Measurements from ENCODE around the gene NLGN4X.

NLGN4X gene

DNA sequence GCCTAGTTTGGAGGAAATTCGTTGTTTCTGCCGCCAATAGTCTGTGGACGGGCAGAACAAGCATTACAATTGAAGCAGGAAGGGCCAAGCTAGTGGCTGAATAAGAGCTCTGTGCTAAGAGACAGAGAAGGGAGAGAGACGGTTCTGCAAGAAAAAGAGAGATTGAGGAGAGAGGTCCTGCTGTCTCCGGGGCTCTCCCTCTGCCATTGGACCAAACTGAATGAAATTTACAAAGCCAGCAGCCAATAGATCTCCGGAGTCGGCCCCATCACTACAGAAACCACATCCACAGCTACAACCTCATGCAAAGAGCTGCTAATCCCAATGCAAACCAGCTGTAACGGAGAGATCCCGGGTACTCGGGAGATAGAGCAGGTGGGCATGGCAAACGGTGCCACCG lies at the start of gene NLGN4X:
NLGN4X (minus strand) TSS at position 148 of the 400 bp plus-strand sequence. CDS start 77,401 bp downstream, outside the sequence.
- no peak for DNase-seq (ENCODE audit: low read depth, low spot score)

DNA sequence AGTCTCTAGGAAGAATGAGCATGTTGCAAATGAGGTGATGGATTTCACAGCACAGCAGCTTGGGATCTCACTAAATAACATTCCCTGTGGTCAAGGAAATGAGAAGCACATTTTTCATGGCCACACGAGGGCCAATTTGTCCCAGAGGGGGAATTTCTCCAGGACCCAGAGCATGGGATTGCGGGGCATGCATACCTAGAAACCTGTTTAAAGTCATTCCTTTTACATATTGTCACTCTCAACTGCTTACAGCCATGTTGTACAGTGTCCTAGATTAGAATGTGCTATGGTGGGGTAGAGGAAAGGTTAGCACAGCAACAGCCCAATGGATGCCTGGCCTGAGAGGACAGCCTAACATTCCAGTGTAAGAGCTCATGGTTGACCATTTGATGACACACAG lies 37.4 kb upstream of the NLGN4X start:
- no peak for DNase-seq (ENCODE audit: low read depth, low spot score)

DNA sequence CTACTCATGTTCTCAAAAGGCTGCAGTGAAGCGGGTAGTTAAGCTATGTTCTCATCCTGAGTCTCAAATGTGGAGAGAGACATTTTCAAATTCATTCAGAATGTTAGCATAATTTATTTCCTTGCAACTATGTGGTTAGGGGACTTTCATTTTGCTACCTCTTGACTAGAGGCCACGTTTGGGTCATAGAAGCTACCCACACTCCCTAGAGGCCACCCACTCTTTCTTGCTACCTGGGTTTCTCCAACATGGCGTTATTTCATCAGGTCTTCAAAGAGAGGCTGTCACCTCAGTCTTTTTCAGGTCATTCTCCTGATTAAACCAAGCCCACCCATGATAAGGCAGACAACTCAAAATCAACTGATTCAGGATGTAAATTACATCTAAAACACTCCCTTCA lies 34.3 kb upstream of the NLGN4X start:
- no peak for DNase-seq (ENCODE audit: low read depth, low spot score)

DNA sequence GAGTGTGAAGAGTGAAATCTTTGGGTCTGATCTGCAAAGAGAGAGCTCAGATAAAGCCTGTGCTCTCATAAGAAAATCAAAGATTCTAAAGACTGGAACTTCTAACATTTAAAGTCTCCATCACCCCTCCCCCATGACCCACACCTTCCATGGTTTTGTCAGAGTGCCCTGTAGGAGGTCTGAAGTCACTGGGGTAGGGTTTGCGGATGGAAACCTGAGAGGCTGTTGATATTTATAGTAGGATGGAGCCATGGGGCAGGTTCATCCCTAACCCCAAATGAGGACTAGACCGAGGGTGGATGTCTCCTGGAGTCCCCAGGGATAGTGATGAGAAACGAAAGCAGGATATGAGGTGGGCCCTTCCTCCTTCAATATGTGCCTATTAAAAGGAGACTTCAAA lies 28.4 kb upstream of the NLGN4X start:
- DNase-seq (ENCODE audit: low read depth, low spot score): no peak

DNA sequence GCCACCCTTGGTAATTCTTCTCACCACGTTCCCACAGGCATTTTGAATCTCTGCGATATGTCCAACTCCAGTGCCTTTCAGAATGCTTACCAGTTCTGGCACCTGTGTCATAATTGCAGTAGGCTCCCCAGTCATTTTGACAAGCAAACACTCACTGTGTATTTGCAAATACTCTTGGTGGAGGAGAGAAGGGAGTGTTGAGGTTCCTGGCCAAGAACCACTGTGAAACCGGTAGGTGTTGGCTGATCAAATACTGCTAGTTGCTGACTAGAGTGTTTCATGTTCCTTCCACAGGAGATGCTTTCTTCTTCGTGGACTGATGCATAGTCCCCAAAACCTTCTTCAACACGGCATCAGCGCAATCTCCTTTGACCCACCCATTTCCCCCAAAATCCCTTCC lies 16.0 kb upstream of the NLGN4X start:
- DNase-seq (ENCODE audit: low read depth, low spot score): no peak

DNA sequence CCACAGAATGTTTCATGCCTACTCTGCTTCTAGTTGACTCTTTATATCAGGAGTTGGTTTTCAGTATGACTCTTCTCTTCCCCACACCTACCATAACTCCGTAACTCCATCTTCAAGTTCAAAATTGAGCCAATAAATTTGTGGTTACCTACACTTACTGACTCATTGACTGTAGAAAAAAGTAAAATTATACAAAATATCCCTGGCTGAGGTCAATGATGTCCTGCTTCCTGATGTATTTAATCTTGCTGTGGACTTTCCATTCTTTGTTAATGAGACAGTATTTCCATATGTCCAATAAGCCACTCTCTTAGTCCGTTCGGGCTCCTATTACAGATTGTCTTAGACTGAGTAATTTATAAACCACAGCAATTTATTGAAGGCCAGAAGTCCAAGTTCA lies 9.9 kb upstream of the NLGN4X start:
- DNase-seq (ENCODE audit: low read depth, low spot score): no peak

DNA sequence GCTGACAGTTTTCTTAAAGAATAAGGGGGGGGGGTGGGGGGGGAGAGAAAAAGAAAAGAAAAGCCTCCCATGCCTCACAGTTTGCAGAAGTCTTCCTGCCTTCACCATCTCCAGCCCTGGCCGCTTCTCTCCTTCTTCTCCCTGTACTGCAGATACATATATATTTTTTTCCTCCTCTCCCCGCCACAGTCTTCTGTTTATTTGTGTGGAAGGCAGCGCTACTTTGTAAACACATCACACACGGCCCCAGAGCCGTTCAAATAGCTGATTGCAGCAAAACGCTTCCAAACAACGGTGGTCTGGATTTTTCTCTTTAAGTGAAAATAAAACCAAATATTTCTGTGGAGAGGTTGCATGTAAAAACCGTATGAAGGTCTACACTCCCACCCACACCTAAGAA lies 732 bp downstream of the NLGN4X start:
- DNase-seq (ENCODE audit: low read depth, low spot score): no peak

DNA sequence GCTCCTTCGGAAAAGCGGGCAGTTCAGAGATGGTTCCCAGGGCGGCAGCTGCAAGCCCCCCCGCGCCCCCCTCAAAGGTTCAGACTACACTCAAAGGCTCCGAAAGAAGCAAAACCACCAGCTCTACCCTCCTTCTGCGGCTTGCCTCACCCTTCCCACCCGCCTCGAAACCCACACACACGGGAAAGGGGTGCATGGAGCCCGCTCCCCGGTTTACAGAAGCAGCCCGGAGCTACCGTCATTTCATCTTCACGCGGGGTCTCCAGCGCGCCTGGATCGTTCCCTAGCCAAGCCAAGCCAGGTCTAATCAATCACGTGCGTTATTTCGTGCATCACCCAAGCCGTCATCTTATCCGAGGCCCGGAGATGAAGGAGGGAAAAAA lies 1.2 kb downstream of the NLGN4X start:
- DNase-seq (ENCODE audit: low read depth, low spot score): no peak

DNA sequence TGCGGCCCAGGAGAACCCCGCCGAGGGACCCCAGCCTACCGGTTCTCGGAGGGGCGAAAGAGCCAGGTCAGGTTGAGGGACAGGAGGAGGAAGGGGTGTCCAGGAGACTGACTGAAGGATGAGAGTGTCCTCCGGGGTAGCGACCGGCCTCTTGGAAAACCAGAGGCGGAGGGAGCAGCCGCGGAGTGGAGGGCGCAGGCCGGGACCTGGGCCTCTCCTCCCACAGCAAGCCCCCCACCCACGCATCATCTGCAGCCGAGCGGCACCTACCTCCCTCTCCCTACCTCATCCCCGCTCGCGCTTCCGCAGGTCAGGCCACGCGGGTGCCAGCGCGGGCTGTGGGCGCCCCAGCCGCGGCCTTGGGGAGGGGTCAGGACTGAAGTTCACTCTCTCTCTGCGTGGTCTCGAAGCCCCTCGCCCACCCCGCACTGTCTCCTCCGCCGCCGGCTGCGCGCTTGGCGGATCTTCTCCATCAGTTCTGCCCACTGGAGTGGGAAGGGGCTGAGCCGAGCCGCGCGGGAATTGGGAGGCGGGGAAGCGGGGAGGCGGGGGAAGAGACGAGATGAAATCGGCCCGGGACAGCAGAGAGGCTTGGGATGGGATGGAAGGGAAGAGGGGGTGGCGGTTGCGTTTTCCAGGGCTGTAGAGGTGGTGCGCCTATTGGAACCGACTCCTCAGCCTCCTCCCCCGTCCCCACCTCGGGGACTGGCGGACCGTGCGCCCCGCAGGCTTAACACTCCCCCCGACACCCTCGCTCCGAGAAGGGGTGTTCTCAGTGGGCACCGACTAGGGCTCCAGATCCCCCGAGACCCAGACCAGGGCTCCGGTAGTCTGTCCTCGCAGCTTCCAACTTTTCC lies 1.8 kb downstream of the NLGN4X start:
- no peak for DNase-seq (ENCODE audit: low read depth, low spot score)

DNA sequence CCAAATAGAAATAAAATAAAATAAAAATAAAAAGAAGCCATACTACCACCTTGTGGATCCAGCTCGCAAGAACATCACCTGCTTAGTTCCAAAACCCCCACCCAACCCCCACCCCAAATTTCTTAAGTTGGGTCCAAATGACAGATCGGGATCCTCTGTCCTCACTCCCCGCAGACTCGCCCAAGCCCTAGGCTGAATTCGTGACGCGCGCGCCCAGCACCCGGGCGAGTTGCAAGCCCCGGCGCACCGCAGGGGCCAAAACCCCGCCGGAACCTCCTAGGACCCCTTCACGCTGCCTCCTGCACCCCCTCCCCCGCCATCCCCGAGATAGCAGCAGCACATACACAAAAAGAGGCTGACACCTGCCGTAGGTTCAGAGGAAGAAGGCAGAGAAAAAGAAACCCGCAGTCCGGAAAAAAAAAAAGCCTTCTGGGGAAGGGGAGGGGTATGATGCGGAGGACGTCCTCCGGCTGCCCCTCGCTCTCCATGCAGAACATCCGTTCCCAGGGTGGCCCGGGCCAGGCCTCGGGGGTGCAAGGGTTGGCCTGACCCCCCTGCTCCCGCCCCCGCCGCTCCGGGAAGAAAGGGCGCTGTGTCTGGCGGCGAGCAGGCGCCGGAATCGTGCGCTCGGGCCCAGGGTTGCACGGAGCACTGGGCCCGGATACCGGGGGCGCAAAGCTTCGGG lies 2.6 kb downstream of the NLGN4X start:
- DNase-seq (ENCODE audit: low read depth, low spot score): no peak

DNA sequence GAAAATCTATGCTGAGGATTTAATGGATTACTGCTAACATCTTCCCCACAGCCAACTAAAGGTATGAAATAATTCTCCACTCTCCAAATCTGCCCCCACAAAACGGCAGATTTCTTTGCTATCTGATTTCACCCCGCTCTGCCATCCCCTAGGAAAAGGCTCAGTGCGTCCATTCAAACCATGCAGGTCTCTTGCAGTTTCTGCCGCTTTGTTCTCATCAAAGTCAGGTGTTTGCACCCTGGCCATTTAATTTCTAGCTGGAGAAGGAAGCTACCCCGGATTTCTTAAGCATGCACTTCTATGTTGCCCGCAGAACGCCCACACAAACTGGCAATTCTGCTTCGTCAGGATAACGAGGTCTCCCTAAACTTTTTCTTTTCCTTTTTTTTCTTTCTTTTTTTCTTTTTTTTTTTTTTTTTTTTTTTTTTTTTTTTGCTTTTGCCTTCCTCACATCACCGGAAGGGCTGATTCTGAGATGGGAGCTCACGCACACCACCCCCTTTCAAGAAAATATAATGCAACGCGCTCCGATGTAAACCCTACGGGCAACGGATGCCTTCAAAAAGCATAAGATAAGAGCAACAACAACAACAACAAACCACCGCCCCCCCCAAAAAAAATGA lies 3.3 kb downstream of the NLGN4X start:
- no peak for DNase-seq (ENCODE audit: low read depth, low spot score)

DNA sequence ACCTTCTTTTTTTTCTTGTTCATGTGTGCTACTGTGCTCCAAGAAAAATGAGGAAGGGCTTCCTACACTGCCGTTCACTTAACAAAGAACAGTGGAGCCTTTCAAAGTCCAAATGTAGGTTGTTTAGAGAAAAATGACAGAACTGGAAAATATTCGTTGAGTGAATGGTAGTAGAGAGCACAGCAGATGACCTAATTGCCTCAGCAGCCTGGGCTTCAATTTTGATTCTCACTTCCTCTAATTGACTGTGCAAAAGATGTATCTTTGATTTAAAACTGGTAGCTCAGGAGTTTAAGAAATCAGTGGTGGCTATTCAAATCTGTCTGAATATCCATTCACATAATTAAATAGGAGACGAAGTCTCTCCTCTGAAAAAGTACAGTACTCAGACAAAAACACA lies 5.2 kb downstream of the NLGN4X start:
- DNase-seq (ENCODE audit: low read depth, low spot score): no peak

DNA sequence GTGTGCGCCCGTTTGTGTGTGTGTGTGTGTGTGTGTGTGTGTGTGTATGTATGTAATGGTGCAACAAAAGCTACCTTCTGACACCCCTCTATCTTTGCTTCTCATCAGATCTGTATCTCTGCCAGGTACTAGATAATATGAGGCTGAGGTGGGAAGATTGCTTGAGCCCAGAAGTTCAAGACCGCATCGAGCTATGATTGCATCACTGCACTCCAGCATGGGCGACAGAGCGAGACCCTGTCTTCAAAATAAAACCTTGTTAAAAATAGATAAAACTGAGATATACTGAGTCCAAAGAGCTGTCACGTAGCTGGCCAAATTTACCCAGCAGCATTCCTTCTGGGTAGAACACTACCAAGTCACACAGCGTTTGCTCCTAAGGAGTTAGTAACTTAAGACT lies 18.4 kb downstream of the NLGN4X start:
- DNase-seq (ENCODE audit: low read depth, low spot score): no peak

DNA sequence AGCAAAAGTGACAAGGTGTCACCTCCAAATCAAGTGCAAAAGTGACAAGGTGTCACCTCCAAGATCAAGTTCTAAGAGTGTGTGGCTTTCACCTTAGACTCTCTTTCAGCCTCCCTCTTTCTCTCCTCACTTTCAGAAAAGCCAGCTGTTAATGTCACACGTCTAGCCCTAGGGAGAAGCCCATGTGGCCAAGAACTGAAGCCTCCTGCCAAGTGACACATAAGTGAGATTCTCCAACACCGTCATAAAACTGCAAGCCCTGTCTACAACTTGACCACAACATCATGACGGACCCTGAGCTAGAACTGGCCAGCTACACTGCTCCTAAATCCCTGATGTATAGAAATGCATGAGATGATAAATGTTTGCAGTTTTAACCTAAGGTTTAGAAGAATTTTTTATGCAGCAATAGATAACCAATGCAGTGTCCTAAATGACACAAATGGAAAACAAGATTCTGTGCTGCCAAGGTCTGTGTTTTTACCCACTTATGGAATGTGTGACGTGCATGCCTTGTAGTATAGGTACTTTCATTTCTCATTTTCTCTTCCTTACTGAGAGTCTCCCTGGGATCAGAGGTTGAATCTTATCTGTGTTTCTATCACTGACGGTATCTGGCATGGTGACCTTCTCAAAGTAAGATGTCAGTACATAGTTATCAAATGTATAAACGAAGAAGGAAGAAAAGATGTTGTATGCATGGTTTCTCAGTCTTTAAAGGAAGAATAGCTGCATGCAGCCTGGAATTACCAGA lies 25.0 kb downstream of the NLGN4X start:
- DNase-seq (ENCODE audit: low read depth, low spot score): no peak

DNA sequence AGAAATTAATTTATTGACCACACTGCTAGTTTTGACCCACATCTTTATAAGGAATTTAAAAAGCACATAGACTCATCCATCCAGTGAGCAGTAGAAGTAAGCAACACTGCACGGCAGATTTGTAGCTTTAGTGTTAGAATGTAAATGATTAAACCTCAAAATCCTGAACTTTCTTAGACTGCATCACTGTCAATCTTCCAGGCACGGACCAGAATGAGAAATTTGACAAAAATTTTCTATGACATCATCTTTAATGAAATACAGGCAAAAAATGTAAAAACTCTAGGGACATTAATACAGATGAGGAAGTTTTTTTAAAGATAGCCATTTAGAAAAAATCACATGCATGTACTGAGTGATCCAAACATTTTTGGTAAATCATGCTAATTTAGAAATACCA lies 29.2 kb downstream of the NLGN4X start:
- DNase-seq (ENCODE audit: low read depth, low spot score): no peak

DNA sequence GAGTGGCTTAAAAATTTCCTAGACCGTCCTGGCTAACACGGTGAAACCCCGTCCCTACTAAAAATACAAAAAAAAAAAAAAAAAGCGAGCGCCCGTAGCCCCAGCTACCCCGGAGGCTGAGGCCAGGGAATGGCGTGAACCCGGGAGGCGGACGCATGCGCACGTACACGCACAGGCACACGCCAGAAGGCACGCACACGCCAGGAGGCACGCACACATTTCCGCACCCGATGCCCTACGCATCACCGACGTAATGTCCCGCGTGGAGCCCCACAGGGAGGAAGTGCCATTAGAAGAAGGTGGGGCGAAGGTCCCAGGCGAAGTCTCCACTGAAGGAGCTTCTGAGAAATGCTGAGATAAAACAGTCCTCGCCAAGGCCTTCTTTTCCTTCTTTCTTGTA lies 41.4 kb downstream of the NLGN4X start:
- DNase-seq (ENCODE audit: low read depth, low spot score): no peak

DNA sequence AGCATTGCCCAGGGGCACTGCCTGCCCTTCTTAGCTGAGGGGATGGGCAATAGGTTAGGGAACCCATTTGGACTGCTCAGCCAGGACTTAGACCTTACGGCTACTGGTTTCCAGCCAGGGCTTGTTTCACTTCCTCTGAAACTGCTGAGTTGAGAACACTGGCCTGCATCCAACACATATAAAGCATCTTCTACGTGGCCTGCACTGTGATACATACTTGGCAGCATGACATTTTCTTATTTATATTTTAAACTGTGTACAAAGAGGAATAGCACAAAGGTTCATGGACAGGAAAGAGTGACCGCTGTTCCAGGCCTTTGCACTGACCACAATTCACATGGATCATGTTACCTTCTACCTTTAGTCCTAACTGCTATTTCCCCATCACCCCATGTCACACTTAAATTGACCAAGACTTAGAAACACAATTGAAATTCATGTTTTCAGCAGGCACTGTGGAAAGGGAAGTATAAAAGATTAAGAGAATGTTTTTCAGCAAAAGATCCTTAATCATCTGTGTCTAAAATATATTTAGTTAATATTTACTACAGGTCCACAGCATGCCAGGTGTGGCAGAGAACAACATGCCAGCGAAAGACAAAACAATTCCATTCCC lies 43.7 kb downstream of the NLGN4X start:
- DNase-seq (ENCODE audit: low read depth, low spot score): no peak

DNA sequence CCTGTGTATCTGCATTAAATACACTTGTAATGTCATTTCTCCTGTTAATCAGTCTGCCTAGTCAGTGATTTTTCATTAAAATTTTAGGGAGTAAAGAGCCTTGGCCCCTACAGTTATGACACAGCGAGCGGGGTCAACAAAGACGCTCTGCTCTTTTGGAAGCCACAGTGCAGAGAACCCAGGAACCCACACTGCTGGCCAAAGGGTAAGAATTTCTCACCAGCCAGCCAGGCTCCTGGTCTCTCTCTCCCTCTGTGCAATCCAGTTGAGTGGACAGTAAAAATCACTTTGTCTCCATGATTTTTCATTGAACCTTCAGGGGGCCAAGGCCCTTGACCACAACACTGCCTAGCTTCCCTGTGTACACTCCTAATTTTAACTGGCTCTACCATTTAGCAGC lies 52.8 kb downstream of the NLGN4X start:
- DNase-seq (ENCODE audit: low read depth, low spot score): no peak

DNA sequence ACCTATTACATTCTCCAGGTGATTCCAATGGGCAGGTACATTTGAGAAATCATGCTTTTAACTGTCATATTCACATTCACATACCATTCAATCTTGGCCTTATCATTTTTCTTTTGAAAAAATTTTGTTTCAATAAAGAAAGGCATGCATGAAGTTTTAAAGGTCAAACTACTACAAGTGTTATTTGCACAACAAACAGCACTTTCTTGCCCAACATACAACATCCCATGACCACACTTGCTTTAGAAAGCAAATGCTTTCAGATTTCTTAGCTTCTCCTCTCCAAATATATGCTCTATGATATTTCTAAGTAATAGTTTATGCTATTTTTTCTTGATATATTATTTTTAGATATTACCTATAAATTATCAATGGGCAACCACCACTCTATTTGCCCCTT lies 58.2 kb downstream of the NLGN4X start:
- DNase-seq (ENCODE audit: low read depth, low spot score): no peak

DNA sequence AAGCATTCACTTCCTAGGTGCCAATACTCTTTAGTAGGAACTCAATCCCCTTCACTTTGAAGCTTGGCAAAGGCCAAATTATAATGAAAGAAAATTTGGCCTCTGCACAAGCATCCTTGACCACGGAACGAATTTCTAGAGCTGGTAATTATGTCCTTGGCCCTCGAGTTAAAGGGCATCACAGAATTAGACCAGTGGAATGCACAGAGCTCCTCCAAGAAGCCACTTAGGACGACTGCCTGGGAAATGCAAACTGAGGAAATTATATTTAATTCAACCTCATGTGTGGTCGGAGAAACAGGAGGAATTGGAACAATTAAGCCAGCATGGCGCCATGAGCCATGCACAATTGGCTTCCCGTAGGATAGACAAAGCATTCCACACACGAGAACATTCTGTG lies 59.3 kb downstream of the NLGN4X start:
- DNase-seq (ENCODE audit: low read depth, low spot score): no peak

DNA sequence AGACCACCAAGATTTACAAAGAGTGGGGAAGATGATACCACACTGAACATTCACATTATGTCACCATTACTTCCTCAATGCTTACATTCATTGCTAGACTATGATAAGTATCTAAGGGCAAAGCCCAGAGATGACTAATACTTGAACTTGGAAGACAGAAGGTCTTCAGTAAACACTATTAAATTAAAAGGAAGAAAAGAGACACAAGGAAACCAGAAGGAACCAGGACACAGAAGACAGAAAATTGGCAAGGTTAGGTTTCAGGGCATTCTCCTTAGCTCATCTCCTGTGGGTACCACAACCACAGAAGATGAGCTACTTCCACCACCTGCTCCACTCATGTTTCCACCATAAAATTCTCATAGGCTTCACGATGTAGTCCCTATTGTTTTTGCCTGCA lies 64.9 kb downstream of the NLGN4X start:
- DNase-seq (ENCODE audit: low read depth, low spot score): no peak

DNA sequence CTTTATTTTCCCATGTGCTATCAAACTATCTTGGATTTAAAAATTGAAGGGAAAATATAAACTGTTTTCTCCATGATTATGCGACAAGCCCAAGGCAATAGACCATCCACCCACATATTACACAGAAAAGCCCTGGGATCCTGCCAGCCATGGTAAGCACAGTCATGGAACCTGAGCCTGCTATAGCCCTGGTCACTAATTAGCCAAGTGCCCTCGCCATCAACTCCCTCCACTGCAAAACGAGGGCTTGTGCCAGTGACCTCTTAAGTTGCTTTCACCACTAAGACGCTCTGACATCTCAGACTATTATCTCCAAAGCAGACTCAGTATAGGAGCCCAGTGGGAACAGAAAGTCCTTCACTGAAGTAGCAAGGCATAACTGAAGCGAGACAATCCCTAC lies 69.2 kb downstream of the NLGN4X start:
- no peak for DNase-seq (ENCODE audit: low read depth, low spot score)

Data from brain pericyte (primary cell).